Ovary (tissue), 9 donors: Measurements from ENCODE around the gene ERBIN. TPM values are rescaled to one million over a fixed set of nuclear protein-coding genes. Genes with fewer than 3 reads are reported as not detected.
A peak's percentile ranks its signal among the peaks of the same experiment; 100 is the strongest.

Experiments used
- DNase-seq, 5 donors: peaks; one replicate each; pipeline ENCODE4 v3.0.0-alpha.2; 2019 to 2020
- H3K27ac ChIP-seq, 2 donors: fragments of 200-600 bp; one replicate each; pipeline versions ENCODE4 v1.5.1 to v1.8.0; 2019 to 2022
- H3K27me3 ChIP-seq: fragments of 200-600 bp; one replicate; pipeline ENCODE4 v1.8.0; 2022
- H3K36me3 ChIP-seq: fragments of 200-600 bp; sonication (generic); one replicate; pipeline ENCODE4 v1.5.1; 2019
- H3K4me1 ChIP-seq: one replicate; pipeline ENCODE4 v1.8.1; 2013; ENCODE audit warnings: mild to moderate bottlenecking, moderate library complexity; ENCODE audit not compliant: insufficient read depth
- H3K4me3 ChIP-seq: fragments of 200-600 bp; sonication (generic); one replicate; pipeline ENCODE4 v1.5.1; 2017
- H3K9me3 ChIP-seq, 2 donors: fragments of 200-600 bp in 1 of 2; sonication (generic) in 1 of 2; one replicate each; pipeline versions ENCODE4 v1.5.1 to v1.8.1; 2013 to 2019; ENCODE audit warnings: mild to moderate bottlenecking in 1 of 2, moderate library complexity in 1 of 2
- EP300 ChIP-seq: sonication (generic); formaldehyde crosslinking; IDR thresholded peaks from one replicate; pipeline ENCODE4 v1.6.1; 2017; ENCODE audit warnings: antibody characterized with exemption
- POLR2A ChIP-seq: fragments of 450-650 bp; IDR thresholded peaks from one replicate; pipeline ENCODE4 v1.6.1; 2017; ENCODE audit warnings: antibody characterized with exemption, mild to moderate bottlenecking, moderate library complexity
- WGBS, 3 donors: extraction: QIAGEN DNeasy Blood & Tissue Kit in 1 of 3; methylation state at CpG; one replicate each; pipeline versions ENCODE4 v1.1.5 to v1.1.7; 2013 to 2017; 5-methylcytosine and 5-hydroxymethylcytosine counted together
- intact Hi-C, 4 donors: fragments of 100-400 bp; cut with DNase I; formaldehyde crosslinking; loops; one replicate each; pipeline versions ENCODE4 v1.11.0 to v1.15.1; 2022 to 2023
- polyA plus RNA-seq, 2 donors: library from polyadenylated mRNA; stranded (reverse); fragments of 200-250 nt in 1 of 2; fragments of 350-450 nt in 1 of 2; fragmentation: Illumina TruSeq in 1 of 2; extraction: RNeasy Lipid Tissue Mini Kit (QIAGEN cat#74804) in 1 of 2; gene quantifications; one replicate each; pipeline ENCODE4 v1.2.3, GENCODE V29; 2013 to 2014
- total RNA-seq, 7 donors: library from RNA; depleted of rRNA in 2 of 7; stranded (reverse); fragments of >200 nt in 2 of 7; fragmentation: NEBNext Ultra II Directional in 3 of 7; extraction: Animal tissue kit (Norgen Biotek cat#: 25700) in 3 of 7; gene quantifications; one replicate each; pipeline versions ENCODE4 v1.1.0 to v1.2.4, GENCODE V29; 2016 to 2023
- TF ChIP-seq, protein P1 (sequence below), 3 donors: fragments of 450-650 bp in 2 of 3; fragments of 200-600 bp in 1 of 3; IDR thresholded peaks; one replicate each; pipeline versions ENCODE4 v1.5.1 to v1.8.0; 2016 to 2022; ENCODE audit warnings: antibody characterized with exemption in 3 of 3, mild to moderate bottlenecking in 1 of 3
- donor health status: DM: no; HTN: no; CAD: no; lungs with moderate emphysema.
- donor health status: DM: no; HTN: no; CAD: no.
- donor health status: Bipolar disorder and iron deficiency.
- donor health status: DM: yes; HTN: yes; CAD: no.
- donor health status: DM: no; HTN: no; CAD: no.
- donor health status: DM: yes; HTN: yes; CAD: no.

ERBIN gene
- total and polyA plus RNA-seq, 9 donors, result 20.2 to 67.9 (median 57.5) TPM

DNA sequence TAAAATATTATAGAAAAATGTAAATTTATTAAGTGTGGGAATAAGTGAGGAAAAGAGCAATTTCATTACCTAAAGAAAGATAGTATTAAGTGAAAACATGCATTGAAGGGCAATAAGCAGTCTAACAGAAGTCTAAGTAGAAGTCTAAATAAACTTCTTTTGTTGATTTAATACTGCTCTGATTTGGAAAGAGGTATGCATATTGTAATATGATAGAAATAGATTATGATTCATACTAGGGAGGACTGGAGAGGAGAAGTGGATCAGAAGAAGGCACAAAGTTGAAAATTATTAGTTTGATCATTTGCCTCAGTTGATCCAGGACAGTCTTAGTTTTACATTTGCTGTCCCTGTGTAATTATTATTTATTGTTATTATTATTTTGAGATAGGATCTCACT, 6.6 kb upstream of the ERBIN start:
- intact Hi-C loops, result loop anchor here in 2 of 4 donors (10.0 kb wide), 1 partner anchor 225 kb away; the partner anchor contains the start of gene SREK1 (in 2 of the 2)
- H3K4me1 ChIP-seq, result no peaks in the 10 kb centered on the region
- H3K36me3 ChIP-seq, result no peaks in the 10 kb centered on the region
- H3K27me3 ChIP-seq, result no peaks in the 10 kb centered on the region
- H3K27ac ChIP-seq, result no peak overlapping the region
- H3K4me3 ChIP-seq, result no peak overlapping the region
- DNase-seq, result no peak
- no peak for TF ChIP-seq EP300
- TF ChIP-seq, protein P1, sequence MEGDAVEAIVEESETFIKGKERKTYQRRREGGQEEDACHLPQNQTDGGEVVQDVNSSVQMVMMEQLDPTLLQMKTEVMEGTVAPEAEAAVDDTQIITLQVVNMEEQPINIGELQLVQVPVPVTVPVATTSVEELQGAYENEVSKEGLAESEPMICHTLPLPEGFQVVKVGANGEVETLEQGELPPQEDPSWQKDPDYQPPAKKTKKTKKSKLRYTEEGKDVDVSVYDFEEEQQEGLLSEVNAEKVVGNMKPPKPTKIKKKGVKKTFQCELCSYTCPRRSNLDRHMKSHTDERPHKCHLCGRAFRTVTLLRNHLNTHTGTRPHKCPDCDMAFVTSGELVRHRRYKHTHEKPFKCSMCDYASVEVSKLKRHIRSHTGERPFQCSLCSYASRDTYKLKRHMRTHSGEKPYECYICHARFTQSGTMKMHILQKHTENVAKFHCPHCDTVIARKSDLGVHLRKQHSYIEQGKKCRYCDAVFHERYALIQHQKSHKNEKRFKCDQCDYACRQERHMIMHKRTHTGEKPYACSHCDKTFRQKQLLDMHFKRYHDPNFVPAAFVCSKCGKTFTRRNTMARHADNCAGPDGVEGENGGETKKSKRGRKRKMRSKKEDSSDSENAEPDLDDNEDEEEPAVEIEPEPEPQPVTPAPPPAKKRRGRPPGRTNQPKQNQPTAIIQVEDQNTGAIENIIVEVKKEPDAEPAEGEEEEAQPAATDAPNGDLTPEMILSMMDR (IDR thresholded peaks at IDR 0.05), result no peak
- no peak for TF ChIP-seq POLR2A
- H3K9me3 ChIP-seq, result no peaks in the 10 kb centered on the region

DNA sequence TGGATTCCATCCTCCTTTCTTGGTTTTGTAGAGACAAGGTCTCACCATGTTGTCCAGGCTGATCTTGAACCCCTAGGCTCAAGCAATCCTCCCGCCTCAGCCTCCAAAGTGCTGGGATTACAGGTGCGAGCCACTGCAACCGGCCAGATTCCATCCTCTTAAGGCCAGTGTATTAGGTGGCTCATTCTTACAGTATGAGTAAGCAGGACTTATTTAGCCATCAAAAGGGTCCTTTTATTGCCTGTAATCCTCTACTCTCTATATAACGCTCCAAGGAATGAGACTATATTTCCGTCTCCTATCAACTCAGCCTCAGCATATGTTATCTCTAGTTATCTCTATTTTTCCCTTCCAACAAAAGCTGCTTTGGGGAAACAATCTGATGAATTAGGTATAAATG, 3.0 kb upstream of the ERBIN start:
- intact Hi-C loops, result loop anchor here in 2 of 4 donors (10.0 kb wide), 1 partner anchor 221 kb away; the partner anchor contains the start of gene SREK1 (in 2 of the 2)
- Histone ChIP-seq H3K9me3 (no peaks in the 10 kb centered on the region), H3K27me3 (no peaks in the 10 kb centered on the region), H3K36me3 (no peaks in the 10 kb centered on the region), H3K4me3 (no peak overlapping the region), H3K27ac (no peak overlapping the region), H3K4me1 (no peaks in the 10 kb centered on the region)
- TF ChIP-seq POLR2A (no peak), EP300 (no peak)
- TF ChIP-seq, protein P1 (IDR thresholded peaks at IDR 0.05), result no peak
- DNase-seq, result no peak
- 89 to 96% (median 89%) methylated on average over 5 of the region's 5 CpGs for WGBS, 3 donors

DNA sequence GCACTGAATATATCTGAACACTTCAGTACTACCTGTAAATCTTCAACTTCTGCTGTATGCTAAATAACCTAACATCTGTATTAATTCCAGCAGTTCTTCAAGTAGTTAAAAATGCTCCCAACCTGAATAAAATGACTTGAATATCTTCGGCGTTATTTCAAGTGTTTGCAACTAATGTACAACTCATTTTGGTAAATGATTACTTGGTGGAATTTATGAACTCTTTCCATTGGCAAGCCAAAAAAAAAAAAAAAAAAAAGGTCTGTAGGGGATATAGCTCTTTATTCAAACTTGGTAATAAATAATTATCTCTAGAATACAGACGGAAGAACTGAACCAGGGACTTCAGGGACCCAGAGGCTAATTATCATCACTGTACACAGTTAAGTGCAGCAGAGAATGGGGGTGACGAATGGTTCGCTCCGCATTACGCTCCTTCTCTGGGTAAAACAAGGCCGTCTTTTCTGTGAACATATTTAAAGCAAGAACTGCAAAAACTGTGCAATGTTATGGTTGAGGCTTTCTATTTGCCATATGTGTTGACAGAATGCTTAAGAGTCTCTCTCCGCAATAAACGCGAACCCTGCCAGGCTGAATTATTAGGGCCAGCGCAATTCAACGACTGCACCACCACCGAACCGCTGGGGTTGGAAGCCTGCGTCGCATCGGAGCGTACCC, 1.9 kb upstream of the ERBIN start:
- Histone ChIP-seq H3K4me3 (peak overlapping the region; percentile 62), H3K36me3 (no peaks in the 10 kb centered on the region), H3K4me1 (no peaks in the 10 kb centered on the region), H3K27ac (peak overlapping the region; percentile 96 to 99), H3K9me3 (no peaks in the 10 kb centered on the region), H3K27me3 (no peaks in the 10 kb centered on the region)
- 5 to 7% (median 6%) methylated on average over 19 of the region's 19 CpGs for WGBS, 3 donors
- TF ChIP-seq, protein P1 (IDR thresholded peaks at IDR 0.05), result no peak
- no peak for TF ChIP-seq POLR2A
- no peak for TF ChIP-seq EP300
- DNase-seq, result no peak
- intact Hi-C loops, result loop anchor here (5.0 to 10.0 kb wide), 2 partner anchors 218 to 220 kb away; partner anchors contain the start of gene SREK1 (in 4 of the 4)

DNA sequence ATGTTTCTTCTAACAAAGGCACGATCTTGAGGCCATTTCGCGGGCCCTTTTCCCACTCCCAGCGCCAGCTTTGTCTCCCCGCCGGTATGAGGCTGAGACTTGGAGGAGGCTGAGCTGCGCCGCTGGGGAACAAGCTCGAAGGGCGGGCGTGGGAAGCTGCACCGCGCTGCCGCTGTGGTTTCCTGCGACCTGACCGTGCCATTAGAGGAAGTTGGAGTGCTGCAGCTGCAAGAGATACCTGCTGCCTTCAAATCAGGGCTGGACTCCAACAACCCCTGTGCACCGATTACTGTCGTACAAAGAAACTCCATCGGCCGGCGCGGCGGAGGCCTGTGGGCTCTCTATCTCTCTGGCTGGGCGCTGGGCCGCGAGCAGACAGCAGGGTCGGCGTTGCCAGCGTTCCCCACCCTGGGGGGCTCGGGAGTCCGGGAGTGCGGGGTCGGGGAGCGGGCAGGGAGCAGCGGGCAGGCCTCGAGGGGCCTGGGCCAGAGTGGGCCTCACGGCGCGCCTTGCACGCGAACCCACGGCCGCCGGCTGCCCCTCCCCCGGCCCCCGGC, 1.3 kb upstream of the ERBIN start:
- Histone ChIP-seq H3K36me3 (no peaks in the 10 kb centered on the region), H3K4me3 (peak overlapping the region; percentile 62), H3K9me3 (no peaks in the 10 kb centered on the region), H3K27ac (peak overlapping the region; percentile 96 to 99), H3K4me1 (no peaks in the 10 kb centered on the region), H3K27me3 (no peaks in the 10 kb centered on the region)
- WGBS, 3 donors, result 0% methylated on average over 35 to 46 of the region's 46 CpGs
- intact Hi-C loops, result loop anchor here (5.0 to 10.0 kb wide), 2 partner anchors 217 to 220 kb away; partner anchors contain the start of gene SREK1 (in 4 of the 4)
- no peak for TF ChIP-seq POLR2A
- TF ChIP-seq, protein P1 (IDR thresholded peaks at IDR 0.05), result no peak
- no peak for TF ChIP-seq EP300
- peak in 1 of 5 donors; percentile 65 for DNase-seq
